GM21526 (cell line): Measurements from ENCODE around the gene CS.

Experiments
- ATAC-seq: cut with Tn5 transposase; IDR thresholded peaks from one replicate; pipeline ENCODE4 v1.9.1; 2021; ENCODE audit warnings: moderate library complexity; ENCODE audit not compliant: unreplicated experiment, low FRiP score

Gene CS

DNA sequence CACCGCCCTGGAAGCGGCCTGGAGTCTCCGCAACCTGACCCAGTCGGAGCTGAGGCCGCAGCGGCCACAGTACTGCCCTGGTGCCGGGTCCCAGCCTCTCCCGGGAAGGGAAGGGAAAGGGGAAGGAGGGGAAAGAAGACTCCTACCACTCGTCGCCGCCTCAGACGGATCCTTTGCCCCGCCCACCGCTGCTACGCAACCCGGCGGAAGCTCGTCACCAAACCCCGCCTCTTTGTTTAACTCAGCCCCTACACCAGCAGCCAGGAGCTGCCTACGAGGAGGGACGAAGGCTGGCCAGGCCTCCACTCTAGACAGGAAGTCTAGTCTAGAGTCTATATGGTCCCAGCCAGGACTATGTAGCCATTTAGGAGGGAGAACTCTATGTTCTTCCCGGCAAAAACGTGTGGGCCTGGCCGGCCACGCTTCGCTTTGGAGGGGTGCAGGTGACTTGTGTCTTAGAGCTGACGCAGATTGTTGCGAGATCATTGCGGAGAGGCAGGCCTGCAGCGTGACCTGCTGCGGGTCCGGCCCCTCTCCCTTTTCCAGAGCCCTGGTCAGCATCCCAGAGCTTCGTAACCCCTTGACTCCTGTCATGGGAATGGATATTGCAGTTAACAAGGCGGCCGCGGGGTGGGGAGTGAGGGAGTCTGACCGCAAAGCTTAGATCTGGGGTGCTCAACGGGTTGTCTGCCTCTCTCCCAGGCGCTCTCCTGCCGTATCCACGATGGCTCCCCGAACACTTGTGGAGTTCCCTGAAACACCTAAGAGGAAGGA is 78.2 kb downstream of the CS start, which contains the start of gene RNF41:
Gene RNF41, minus strand, starts transcription at position 166 of the 774 bp plus-strand sequence. CDS start 7,875 bp downstream, outside the sequence.
- peak; percentile 64 for ATAC-seq
